K562 (cell line): ENCODE data around the gene NR5A1. TPM values are rescaled to one million over a fixed set of nuclear protein-coding genes. Genes with fewer than 3 reads are reported as not detected.

Experiments used
- ARID3B ChIP-seq: fragments of 250-450 bp; sonication (Bioruptor Pico); IDR thresholded peaks from 2 replicates; pipeline ENCODE4 v1.4.0; 2020; ENCODE audit warnings: borderline replicate concordance
- CHAMP1 ChIP-seq: fragments of 450-650 bp; IDR thresholded peaks from 2 replicates; pipeline ENCODE4 v1.6.1; 2016; ENCODE audit warnings: mild to moderate bottlenecking
- FOXO4 ChIP-seq: fragments of 450-650 bp; formaldehyde crosslinking; IDR thresholded peaks from 2 replicates; pipeline ENCODE4 v1.4.0; 2020; ENCODE audit warnings: mild to moderate bottlenecking, moderate library complexity
- HINFP ChIP-seq: fragments of 450-650 bp; conservative IDR thresholded peaks from 2 replicates; pipeline ENCODE4 v1.6.1; 2016; ENCODE audit warnings: missing genetic modification characterization, low read depth, mild to moderate bottlenecking, control low read depth, missing compliant biosample characterization
- HNRNPLL ChIP-seq: fragments of 200-400 bp; formaldehyde crosslinking; IDR thresholded peaks from 2 replicates; pipeline ENCODE4 v1.6.1; 2017; ENCODE audit warnings: low read length, low read depth, mild to moderate bottlenecking; ENCODE audit not compliant: poor library complexity, severe bottlenecking
- L3MBTL2 ChIP-seq: fragments of 450-650 bp; IDR thresholded peaks from 2 replicates; pipeline ENCODE4 v1.6.1; 2016; ENCODE audit warnings: mild to moderate bottlenecking, moderate library complexity
- MBD2 ChIP-seq: sonication (generic); IDR thresholded peaks from 2 replicates; pipeline ENCODE4 v1.6.1; 2016; ENCODE audit warnings: low read depth, borderline replicate concordance
- NONO ChIP-seq, 2 experiments: fragments of 200-400 bp in 1 of 2; fragments of 450-650 bp in 1 of 2; formaldehyde crosslinking in 1 of 2; IDR thresholded peaks; 2 replicates each; pipeline ENCODE4 v1.6.1; 2017; ENCODE audit warnings: low read depth in 2 of 2, mild to moderate bottlenecking in 2 of 2, moderate library complexity in 2 of 2, low read length in 1 of 2
- NRF1 ChIP-seq, 2 experiments: fragments of 450-650 bp; IDR thresholded peaks in 1 of 2; conservative IDR thresholded peaks in 1 of 2; 2 replicates each; pipeline ENCODE4 v1.6.1; 2014; ENCODE audit warnings: mild to moderate bottlenecking in 2 of 2
- POLR2AphosphoS5 ChIP-seq: IDR thresholded peaks from 2 replicates; pipeline ENCODE4 v1.6.1; 2011; ENCODE audit warnings: mild to moderate bottlenecking, low read depth, low read length, moderate library complexity; ENCODE audit not compliant: control insufficient read depth, insufficient read depth
- POLR2B ChIP-seq: fragments of 450-650 bp; IDR thresholded peaks from 2 replicates; pipeline ENCODE4 v1.6.1; 2018; ENCODE audit warnings: low read depth; ENCODE audit not compliant: partially characterized antibody
- THRAP3 ChIP-seq: fragments of 450-650 bp; IDR thresholded peaks from 2 replicates; pipeline ENCODE4 v1.6.1; 2016; ENCODE audit warnings: mild to moderate bottlenecking, inconsistent platforms, borderline replicate concordance
- VEZF1 ChIP-seq: fragments of 200-800 bp; sonication (Bioruptor generic); IDR thresholded peaks from 2 replicates; pipeline ENCODE4 v1.6.1; 2017; ENCODE audit warnings: missing genetic modification characterization, missing compliant biosample characterization
- ZFP30 ChIP-seq: fragments of 250-450 bp; sonication (Bioruptor Pico); IDR thresholded peaks from 2 replicates; pipeline ENCODE4 v1.8.0; 2022; ENCODE audit warnings: moderate library complexity, mild to moderate bottlenecking, inconsistent platforms, borderline replicate concordance
- ZNF24 ChIP-seq: fragments of 450-650 bp; IDR thresholded peaks from 2 replicates; pipeline ENCODE4 v1.6.1; 2016
- ZNF274 ChIP-seq: IDR thresholded peaks from 2 replicates; pipeline ENCODE4 v1.6.1; 2011; ENCODE audit warnings: low read depth, mild to moderate bottlenecking, low read length, moderate library complexity, borderline replicate concordance
- ZNF3 ChIP-seq: fragments of 250-450 bp; sonication (Bioruptor Pico); IDR thresholded peaks from 2 replicates; pipeline ENCODE4 v1.5.0; 2021; ENCODE audit warnings: mild to moderate bottlenecking, moderate library complexity
- ZNF77 ChIP-seq: fragments of 250-450 bp; sonication (Bioruptor Pico); IDR thresholded peaks from 2 replicates; pipeline ENCODE4 v1.5.0; 2020
- polyA plus RNA-seq, 8 experiments: library from polyadenylated mRNA; depleted of rRNA in 4 of 8; stranded (reverse) in 5 of 8; unstranded in 3 of 8; fragments of >200 nt; fragmentation: Nextera tagmentation in 2 of 8; fragmentation: Illumina TruSeq in 1 of 8; extraction: Ambion mirVana in 2 of 8; extraction: Trizol in 1 of 8; gene quantifications; 2 replicates each; pipeline versions ENCODE4 v1.2.1 to v1.2.3, GENCODE V29; 2011 to 2014; ENCODE audit warnings: inconsistent platforms in 1 of 8, missing spikeins in 1 of 8
- total RNA-seq, 7 experiments: library from RNA; depleted of rRNA in 6 of 7; stranded (reverse); fragments of >200 nt in 6 of 7; fragmentation: Illumina TruSeq in 2 of 7; extraction: Trizol in 2 of 7; gene quantifications; 2 replicates each; pipeline versions ENCODE4 v1.2.1 to v1.2.3, GENCODE V29; 2011 to 2021; ENCODE audit warnings: low replicate concordance in 1 of 7

The NR5A1 gene
- total and polyA plus RNA-seq, 9 of the 15 experiments (the other 6 are each of a cell fraction or from before 2014, with no cell fraction given) = 0.11 to 0.32 (median 0.20) TPM; not detected in 6

- TF ChIP-seq CHAMP1 = no peak
- no peak for TF ChIP-seq MBD2
- TF ChIP-seq VEZF1 (CRISPR knock-in tag) = peak; percentile 81
- no peak for TF ChIP-seq ZFP30 (CRISPR knock-in tag)
- TF ChIP-seq ARID3B (CRISPR knock-in tag) = no peak
- peak; percentile 45; the same call in 1 of the 2 replicates for TF ChIP-seq L3MBTL2
- TF ChIP-seq ZNF24 = no peak
- peak; percentile 70 to 76 for TF ChIP-seq NRF1 (conservative IDR thresholded peaks at IDR 0.05 in 1 of 2, IDR thresholded peaks at IDR 0.05 in 1 of 2)
- no peak for TF ChIP-seq THRAP3
- TF ChIP-seq POLR2AphosphoS5 = no peak
- no peak for TF ChIP-seq FOXO4
- no peak for TF ChIP-seq ZNF274
- no peak for TF ChIP-seq ZNF3
- TF ChIP-seq HINFP (tag) = no peak
- no peak for TF ChIP-seq HNRNPLL
- no peak for TF ChIP-seq ZNF77 (CRISPR knock-in tag)
- no peak for TF ChIP-seq POLR2B
- TF ChIP-seq NONO (IDR thresholded peaks at IDR 0.05; ENCODE audit: low read depth in 2 of 2, low read length in 1 of 2) = no peak
Measured at GRCh38 chr9:124495126-124496074, 11.8 kb downstream of the NR5A1 start (continued).
